ENCODE results near the gene BNIP5.

GRCh38 chr6:36360241-36361054 lies 23.8 kb upstream of the BNIP5 start:
- TF ChIP-seq CTCF (IDR thresholded peaks at IDR 0.05) (peak; percentile 80 to 88 (median 85)), POLR2A (IDR thresholded peaks at IDR 0.05) (no peak)
